Nephron progenitor cell (in vitro differentiated cells): Measurements from ENCODE around the gene CDH15.

ENCODE experiments used
- DNase-seq: peaks from one replicate; pipeline ENCODE4 v3.0.0; 2021
- H3K27ac Mint-ChIP-seq: 2 replicates; pipeline ENCODE4 v1.8.0; 2021; ENCODE audit warnings: mild to moderate bottlenecking, moderate library complexity, mixed read lengths
- H3K27me3 Mint-ChIP-seq: 2 replicates; pipeline ENCODE4 v1.8.0; 2021; ENCODE audit warnings: mild to moderate bottlenecking, low read depth, mixed read lengths; ENCODE audit not compliant: poor library complexity
- H3K36me3 Mint-ChIP-seq: 2 replicates; pipeline ENCODE4 v1.8.0; 2021; ENCODE audit warnings: low read depth, mixed read lengths
- H3K4me1 Mint-ChIP-seq: 2 replicates; pipeline ENCODE4 v1.8.0; 2021; ENCODE audit warnings: mixed read lengths
- H3K4me3 Mint-ChIP-seq: 2 replicates; pipeline ENCODE4 v1.8.0; 2021; ENCODE audit warnings: mild to moderate bottlenecking, moderate library complexity, mixed read lengths
- H3K9me3 Mint-ChIP-seq: 2 replicates; pipeline ENCODE4 v1.8.0; 2021; ENCODE audit warnings: mild to moderate bottlenecking, moderate library complexity, mixed read lengths
- TF ChIP-seq, protein P1 (sequence below): fragments of 200-600 bp; sonication (generic); IDR thresholded peaks from 2 replicates; pipeline ENCODE4 v1.5.0; 2021; ENCODE audit warnings: antibody characterized with exemption

The CDH15 gene

DNA sequence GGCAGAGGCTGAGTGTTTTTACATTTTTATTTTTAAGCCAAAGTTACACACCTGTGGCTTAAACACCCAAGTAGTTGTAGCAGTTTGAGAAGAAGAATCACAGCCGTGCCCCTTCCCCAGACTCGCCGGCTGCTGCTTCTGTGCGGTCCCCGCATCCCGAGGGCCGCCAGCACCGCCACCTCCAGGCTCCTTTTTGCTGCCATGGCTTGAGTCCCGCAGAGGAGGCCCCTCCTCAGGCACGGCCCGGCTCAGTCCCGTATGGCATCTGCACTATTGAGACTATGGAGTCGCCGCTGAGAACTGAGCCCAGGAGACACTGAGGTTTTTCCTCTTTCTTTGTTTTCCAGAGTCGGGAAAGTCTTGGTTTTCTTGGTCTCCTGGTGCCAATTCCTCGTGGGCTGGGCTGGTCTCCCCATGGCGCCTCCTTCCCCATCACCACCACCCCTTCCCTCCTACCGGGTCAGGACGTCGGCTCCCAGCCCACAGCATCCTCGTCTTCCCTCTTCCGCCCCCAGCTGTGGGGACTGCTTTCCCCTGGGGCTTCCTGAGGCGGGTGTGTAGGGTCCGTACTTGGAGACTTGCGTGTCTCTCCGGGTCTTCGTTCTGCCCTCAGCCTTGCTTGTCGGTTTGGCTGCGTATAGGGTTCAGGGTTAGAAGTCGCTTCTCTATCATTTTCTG is 32.6 kb upstream of the CDH15 start:
- H3K36me3 Mint-ChIP-seq, result peaks cover 10% of the 10 kb centered on the region
- no peaks in the 10 kb centered on the region for H3K9me3 Mint-ChIP-seq
- no peak overlapping the region for H3K4me3 Mint-ChIP-seq
- DNase-seq, result no peak
- H3K27me3 Mint-ChIP-seq, result peaks cover 3% of the 10 kb centered on the region
- no peak overlapping the region for H3K27ac Mint-ChIP-seq
- TF ChIP-seq, protein P1, sequence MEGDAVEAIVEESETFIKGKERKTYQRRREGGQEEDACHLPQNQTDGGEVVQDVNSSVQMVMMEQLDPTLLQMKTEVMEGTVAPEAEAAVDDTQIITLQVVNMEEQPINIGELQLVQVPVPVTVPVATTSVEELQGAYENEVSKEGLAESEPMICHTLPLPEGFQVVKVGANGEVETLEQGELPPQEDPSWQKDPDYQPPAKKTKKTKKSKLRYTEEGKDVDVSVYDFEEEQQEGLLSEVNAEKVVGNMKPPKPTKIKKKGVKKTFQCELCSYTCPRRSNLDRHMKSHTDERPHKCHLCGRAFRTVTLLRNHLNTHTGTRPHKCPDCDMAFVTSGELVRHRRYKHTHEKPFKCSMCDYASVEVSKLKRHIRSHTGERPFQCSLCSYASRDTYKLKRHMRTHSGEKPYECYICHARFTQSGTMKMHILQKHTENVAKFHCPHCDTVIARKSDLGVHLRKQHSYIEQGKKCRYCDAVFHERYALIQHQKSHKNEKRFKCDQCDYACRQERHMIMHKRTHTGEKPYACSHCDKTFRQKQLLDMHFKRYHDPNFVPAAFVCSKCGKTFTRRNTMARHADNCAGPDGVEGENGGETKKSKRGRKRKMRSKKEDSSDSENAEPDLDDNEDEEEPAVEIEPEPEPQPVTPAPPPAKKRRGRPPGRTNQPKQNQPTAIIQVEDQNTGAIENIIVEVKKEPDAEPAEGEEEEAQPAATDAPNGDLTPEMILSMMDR, result no peak
- no peaks in the 10 kb centered on the region for H3K4me1 Mint-ChIP-seq

GRCh38 chr16:89139907-89140361 is 31.6 kb upstream of the CDH15 start:
- H3K9me3 Mint-ChIP-seq, result no peaks in the 10 kb centered on the region
- H3K27me3 Mint-ChIP-seq, result peaks cover 3% of the 10 kb centered on the region
- H3K4me3 Mint-ChIP-seq, result no peak overlapping the region
- no peak overlapping the region for H3K27ac Mint-ChIP-seq
- TF ChIP-seq, protein P1, result no peak
- peaks cover under 1% of the 10 kb centered on the region for H3K36me3 Mint-ChIP-seq
- no peaks in the 10 kb centered on the region for H3K4me1 Mint-ChIP-seq
- DNase-seq, result no peak

DNA sequence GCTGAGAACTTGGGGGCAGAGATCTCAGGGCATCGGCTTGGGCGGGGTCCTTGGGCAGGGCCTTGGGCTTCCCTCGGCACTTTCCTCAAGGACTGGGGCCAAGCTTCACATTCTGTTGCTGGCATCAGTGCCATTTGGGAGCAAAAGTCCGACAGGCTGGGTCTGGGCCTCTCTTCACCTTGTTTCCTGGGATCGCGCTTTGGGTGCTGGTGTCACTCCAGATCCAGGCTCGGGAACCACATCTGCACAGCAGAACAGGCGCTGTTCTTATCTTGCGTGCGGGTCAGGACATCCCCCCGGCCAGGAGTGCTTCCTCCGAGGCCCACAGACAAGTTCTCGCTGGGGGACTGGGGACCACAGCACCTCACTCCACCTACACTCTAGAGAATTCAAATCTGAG is 31.1 kb upstream of the CDH15 start:
- H3K27me3 Mint-ChIP-seq, result peaks cover 3% of the 10 kb centered on the region
- TF ChIP-seq, protein P1, result no peak
- H3K9me3 Mint-ChIP-seq, result no peaks in the 10 kb centered on the region
- H3K36me3 Mint-ChIP-seq, result no peaks in the 10 kb centered on the region
- no peak overlapping the region for H3K27ac Mint-ChIP-seq
- DNase-seq, result no peak
- H3K4me1 Mint-ChIP-seq, result no peaks in the 10 kb centered on the region
- H3K4me3 Mint-ChIP-seq, result no peak overlapping the region

- no peaks in the 10 kb centered on the region for H3K9me3 Mint-ChIP-seq
- TF ChIP-seq, protein P1, result no peak
- H3K27me3 Mint-ChIP-seq, result peaks cover 3% of the 10 kb centered on the region
- H3K36me3 Mint-ChIP-seq, result peaks cover 7% of the 10 kb centered on the region
- no peak overlapping the region for H3K4me3 Mint-ChIP-seq
- no peak for DNase-seq
- no peak overlapping the region for H3K27ac Mint-ChIP-seq
- no peaks in the 10 kb centered on the region for H3K4me1 Mint-ChIP-seq
Measured at GRCh38 chr16:89140981-89141883, 30.3 kb upstream of the CDH15 start.

DNA sequence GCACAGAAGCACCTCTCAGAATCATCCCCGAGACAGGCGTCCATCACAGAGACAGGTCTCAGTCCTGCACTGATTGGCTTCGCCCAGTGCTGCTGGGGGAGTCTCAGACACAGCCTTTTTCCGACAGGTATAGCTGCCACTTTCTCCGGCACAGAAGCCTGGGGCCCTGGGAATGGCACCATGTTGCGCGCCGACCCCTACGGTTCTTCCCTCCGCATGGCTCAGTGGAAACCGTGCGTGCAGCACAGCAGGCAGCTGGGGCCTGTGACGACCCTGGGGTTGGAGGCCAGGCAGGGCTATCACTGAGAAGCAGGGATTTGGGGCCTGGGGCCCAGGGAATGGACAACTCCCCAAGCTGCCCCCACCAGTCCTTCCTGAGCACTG is 29.7 kb upstream of the CDH15 start:
- Mint-ChIP-seq H3K9me3 (no peaks in the 10 kb centered on the region), H3K27me3 (peaks cover 3% of the 10 kb centered on the region), H3K27ac (no peak overlapping the region), H3K4me1 (no peaks in the 10 kb centered on the region), H3K36me3 (peaks cover 13% of the 10 kb centered on the region), H3K4me3 (no peak overlapping the region)
- DNase-seq, result no peak
- TF ChIP-seq, protein P1, result no peak
